K562 (cell line): ENCODE measurements around the gene ZNHIT3. TPM values are rescaled to one million over a fixed set of nuclear protein-coding genes. Genes with fewer than 3 reads are reported as not detected.
A peak's percentile ranks its signal among the peaks of the same experiment; 100 is the strongest.

Experiments
- ATAC-seq: fragments of 200-7000 bp; cut with Tn5 transposase; 3 replicates; pipeline ENCODE4 v1.9.1; 2020; ENCODE audit warnings: moderate library complexity
- BruUV-seq: library from RNA; stranded (reverse); fragments of 400-500 nt; replicated peaks from 2 replicates; lab custom pipeline; 2021; lab: Mats Ljungman, UMichigan
- CTCF ChIA-PET: fragments of 300-600 bp; formaldehyde crosslinking; extraction: SDS; loops from one replicate; lab custom pipeline; 2021; ENCODE audit warnings: low intra/inter-chr PET ratio; lab: Yijun Ruan, JAX
- POLR2A ChIA-PET: fragments of 300-600, 350-650 bp; sonication (Branson Sonifier 250); formaldehyde crosslinking; extraction: SDS; loops from one replicate; lab custom pipeline; 2021; ENCODE audit warnings: antibody characterized with exemption, inconsistent platforms; lab: Yijun Ruan, JAX
- DNase-seq, 4 experiments: peaks; one replicate each; pipeline versions ENCODE4 v3.0.0 to v3.0.0-alpha.2; 2011 to 2018; ENCODE audit warnings: low spot score in 3 of 4, mixed read lengths in 3 of 4; ENCODE audit errors: extremely low read depth in 1 of 4
- FAIRE-seq: peaks from 2 replicates; lab custom pipeline; 2011; peaks lifted over from hg19 to GRCh38; lab: Jason Lieb, UNC
- H2AFZ ChIP-seq: 2 replicates; pipeline ENCODE4 v1.6.0; 2011; ENCODE audit warnings: low read depth, low read length, control low read depth, inconsistent platforms
- H3K27ac ChIP-seq: fragments of 200-600 bp; 3 replicates; pipeline ENCODE4 v1.8.0; 2011; ENCODE audit warnings: low read depth, mild to moderate bottlenecking, control low read depth, inconsistent platforms, low read length, moderate library complexity, mixed read lengths; ENCODE audit errors: extremely low read depth
- H3K27me3 ChIP-seq, 2 experiments: fragments of 300-600 bp in 1 of 2; 2 replicates in 1 of 2; 3 replicates in 1 of 2; pipeline versions ENCODE4 v1.6.0 to v1.8.0; 2011; ENCODE audit warnings: inconsistent platforms in 2 of 2, low read length in 2 of 2, mild to moderate bottlenecking in 1 of 2, mixed read lengths in 1 of 2, moderate library complexity in 1 of 2; ENCODE audit not compliant: control insufficient read depth in 2 of 2, insufficient read depth in 2 of 2
- H3K36me3 ChIP-seq: fragments of 300-600 bp; 3 replicates; pipeline ENCODE4 v1.8.0; 2011; ENCODE audit warnings: mild to moderate bottlenecking, low read length, inconsistent platforms; ENCODE audit not compliant: control insufficient read depth, insufficient read depth
- H3K4me1 ChIP-seq, 2 experiments: fragments of 200-600 bp in 1 of 2; replicated peaks in 1 of 2; 2 replicates in 1 of 2; 3 replicates in 1 of 2; pipeline versions ENCODE4 v1.5.1 to v1.8.0; 2011; ENCODE audit warnings: inconsistent platforms in 2 of 2, low read length in 2 of 2, mild to moderate bottlenecking in 1 of 2, mixed read lengths in 1 of 2, moderate library complexity in 1 of 2; ENCODE audit not compliant: control insufficient read depth in 2 of 2, insufficient read depth in 2 of 2
- H3K4me2 ChIP-seq: 2 replicates; pipeline ENCODE4 v1.6.1; 2011; ENCODE audit warnings: low read length, control low read depth, inconsistent platforms, mixed read lengths; ENCODE audit not compliant: insufficient read depth
- H3K4me3 ChIP-seq: fragments of 200-600 bp; sonication (generic), shearing (Covaris generic); 2 replicates; pipeline ENCODE4 v1.5.1; 2016; ENCODE audit warnings: control low read depth, inconsistent platforms
- H3K79me2 ChIP-seq: fragments of 200-600 bp; 3 replicates; pipeline ENCODE4 v1.8.0; 2011; ENCODE audit warnings: low read length, inconsistent platforms; ENCODE audit not compliant: control insufficient read depth, insufficient read depth
- H3K9ac ChIP-seq, 2 experiments: 2 replicates each; pipeline versions ENCODE4 v1.6.0 to v1.6.1; 2011; ENCODE audit warnings: low read depth in 2 of 2, low read length in 2 of 2, control low read depth in 1 of 2, inconsistent platforms in 1 of 2, mild to moderate bottlenecking in 1 of 2, mixed read lengths in 1 of 2; ENCODE audit not compliant: insufficient read depth in 1 of 2
- H3K9me1 ChIP-seq: one replicate; pipeline ENCODE4 v1.6.0; 2011; ENCODE audit warnings: inconsistent platforms, mild to moderate bottlenecking, low read length, moderate library complexity; ENCODE audit not compliant: control insufficient read depth, insufficient read depth
- H3K9me3 ChIP-seq: replicated peaks from 2 replicates; pipeline ENCODE4 v1.5.1; 2011; ENCODE audit warnings: low read depth, low read length, inconsistent platforms; ENCODE audit not compliant: control insufficient read depth, insufficient read depth
- H4K20me1 ChIP-seq: replicated peaks from 2 replicates; pipeline ENCODE4 v1.6.1; 2011; ENCODE audit warnings: low read length, inconsistent platforms, mixed read lengths; ENCODE audit not compliant: control insufficient read depth, insufficient read depth
- ARID1B ChIP-seq: fragments of 450-650 bp; IDR thresholded peaks from 2 replicates; pipeline ENCODE4 v1.6.1; 2016; ENCODE audit warnings: antibody characterized with exemption, mild to moderate bottlenecking, inconsistent platforms
- CBFA2T2 ChIP-seq: fragments of 450-650 bp; conservative IDR thresholded peaks from 2 replicates; pipeline ENCODE4 v1.6.1; 2017; ENCODE audit warnings: mild to moderate bottlenecking
- CBFA2T3 ChIP-seq: fragments of 450-650 bp; IDR thresholded peaks from 2 replicates; pipeline ENCODE4 v1.6.1; 2017
- DPF2 ChIP-seq: fragments of 450-650 bp; IDR thresholded peaks from 2 replicates; pipeline ENCODE4 v1.6.1; 2016
- EWSR1 ChIP-seq: fragments of 450-650 bp; IDR thresholded peaks from 2 replicates; pipeline ENCODE4 v1.6.1; 2018; ENCODE audit warnings: borderline replicate concordance, mild to moderate bottlenecking, low read depth, moderate library complexity; ENCODE audit not compliant: partially characterized antibody
- FOXK2 ChIP-seq, 2 experiments: fragments of 450-650 bp; IDR thresholded peaks in 1 of 2; conservative IDR thresholded peaks in 1 of 2; 2 replicates each; pipeline ENCODE4 v1.6.1; 2016; ENCODE audit warnings: low read depth in 2 of 2, mild to moderate bottlenecking in 1 of 2
- KLF6 ChIP-seq: fragments of 250-450 bp; sonication (Bioruptor Pico); IDR thresholded peaks from 2 replicates; pipeline ENCODE4 v1.4.0; 2020; ENCODE audit warnings: mild to moderate bottlenecking, moderate library complexity, borderline replicate concordance
- LEF1 ChIP-seq: fragments of 450-650 bp; IDR thresholded peaks from 2 replicates; pipeline ENCODE4 v1.6.1; 2016; ENCODE audit warnings: mild to moderate bottlenecking
- MYC ChIP-seq, 2 experiments: fragments of 250-450 bp in 1 of 2; sonication (Bioruptor Pico) in 1 of 2; IDR thresholded peaks; 2 replicates each; pipeline versions ENCODE4 v1.5.1 to v1.6.1; 2012 to 2021; ENCODE audit warnings: low read depth in 2 of 2, borderline replicate concordance in 1 of 2, improper control_type of control experiment in 1 of 2, low read length in 1 of 2, mild to moderate bottlenecking in 1 of 2, moderate library complexity in 1 of 2
- NCOA6 ChIP-seq: fragments of 450-650 bp; IDR thresholded peaks from 2 replicates; pipeline ENCODE4 v1.6.1; 2017; ENCODE audit warnings: mild to moderate bottlenecking
- NCOR1 ChIP-seq: fragments of 450-650 bp; IDR thresholded peaks from 2 replicates; pipeline ENCODE4 v1.6.1; 2016; ENCODE audit warnings: mild to moderate bottlenecking, moderate library complexity
- RBM22 ChIP-seq: fragments of 200-400 bp; formaldehyde crosslinking; IDR thresholded peaks from 2 replicates; pipeline ENCODE4 v1.6.1; 2018; ENCODE audit warnings: low read length, low read depth; ENCODE audit not compliant: poor library complexity, severe bottlenecking
- TAL1 ChIP-seq: fragments of 450-650 bp; IDR thresholded peaks from 2 replicates; pipeline ENCODE4 v1.6.1; 2016; ENCODE audit warnings: mild to moderate bottlenecking
- TCF3 ChIP-seq: sonication (generic); formaldehyde crosslinking; IDR thresholded peaks from 2 replicates; pipeline ENCODE4 v1.4.0; 2020; ENCODE audit warnings: mild to moderate bottlenecking, missing genetic modification reagents
- TEAD4 ChIP-seq, 2 experiments: sonication (generic) in 1 of 2; formaldehyde crosslinking in 1 of 2; IDR thresholded peaks; 2 replicates each; pipeline versions ENCODE4 v1.6.1 to v1.8.0; 2012 to 2022; ENCODE audit warnings: borderline replicate concordance in 1 of 2, inconsistent platforms in 1 of 2, low read length in 1 of 2, mild to moderate bottlenecking in 1 of 2, missing genetic modification reagents in 1 of 2
- TRIM24 ChIP-seq, 2 experiments: fragments of 450-650 bp; IDR thresholded peaks; 2 replicates each; pipeline ENCODE4 v1.6.1; 2016
- ZBTB11 ChIP-seq, 3 experiments: fragments of 200-800 bp in 1 of 3; fragments of 250-450 bp in 1 of 3; fragments of 450-650 bp in 1 of 3; sonication (Bioruptor Pico) in 1 of 3; sonication (Bioruptor generic) in 1 of 3; formaldehyde crosslinking in 1 of 3; IDR thresholded peaks; 2 replicates each; pipeline versions ENCODE4 v1.6.1 to v1.8.0; 2016 to 2022; ENCODE audit warnings: mild to moderate bottlenecking in 2 of 3, missing genetic modification characterization in 2 of 3, missing compliant biosample characterization in 1 of 3, moderate library complexity in 1 of 3
- ZBTB26 ChIP-seq: fragments of 450-650 bp; formaldehyde crosslinking; IDR thresholded peaks from 2 replicates; pipeline ENCODE4 v1.4.0; 2022; ENCODE audit warnings: missing genetic modification characterization
- WGBS: fragments of 100-300 bp; shearing (Covaris generic); methylation state at CpG from one replicate; pipeline ENCODE4 v1.1.6; 2016; ENCODE audit warnings: low coverage, mixed read lengths; ENCODE audit not compliant: insufficient coverage; ENCODE audit errors: missing lambda C conversion rate; 5-methylcytosine and 5-hydroxymethylcytosine counted together
- in situ Hi-C: fragments of 300-500 bp; cut with MboI; formaldehyde crosslinking; loops from 4 replicates; pipeline ENCODE4 v1.15.0; 2018; ENCODE audit warnings: inconsistent platforms, mixed read lengths
- intact Hi-C: fragments of 100-400 bp; cut with micrococcal nuclease; formaldehyde crosslinking; loops from 2 replicates; pipeline ENCODE4 v1.14.2; 2022
- polyA plus RNA-seq, 8 experiments: library from polyadenylated mRNA; depleted of rRNA in 4 of 8; stranded (reverse) in 5 of 8; unstranded in 3 of 8; fragments of >200 nt; fragmentation: Nextera tagmentation in 2 of 8; fragmentation: Illumina TruSeq in 1 of 8; extraction: Ambion mirVana in 2 of 8; extraction: Trizol in 1 of 8; gene quantifications; 2 replicates each; pipeline versions ENCODE4 v1.2.1 to v1.2.3, GENCODE V29; 2011 to 2014; ENCODE audit warnings: inconsistent platforms in 1 of 8, missing spikeins in 1 of 8
- total RNA-seq, 7 experiments: library from RNA; depleted of rRNA in 6 of 7; stranded (reverse); fragments of >200 nt in 6 of 7; fragmentation: Illumina TruSeq in 2 of 7; extraction: Trizol in 2 of 7; gene quantifications; 2 replicates each; pipeline versions ENCODE4 v1.2.1 to v1.2.3, GENCODE V29; 2011 to 2021; ENCODE audit warnings: low replicate concordance in 1 of 7

The ZNHIT3 gene
- total and polyA plus RNA-seq, 9 of the 15 experiments (the other 6 are each of a cell fraction or from before 2014, with no cell fraction given), result 45.0 to 300 (median 88.4) TPM

- no TSS peak for BruUV-seq
- H3K79me2 ChIP-seq, result peaks cover 64% of the 10 kb centered on the region
- TF ChIP-seq NCOR1, result peak; percentile 44; the same call in 1 of the 2 replicates
- TF ChIP-seq ZBTB11 (CRISPR knock-in tag; IDR thresholded peaks at IDR 0.05), result peak in 1 of 3 experiments; percentile 47; a peak in 2 of 6 replicates
- peak; percentile 45 for TF ChIP-seq TEAD4 (IDR thresholded peaks at IDR 0.05; ENCODE audit: low read length)
- no peak for TF ChIP-seq TEAD4 (CRISPR knock-in tag; IDR thresholded peaks at IDR 0.05; ENCODE audit: borderline replicate concordance)
- TF ChIP-seq CBFA2T2, result peak; percentile 66
- TF ChIP-seq LEF1, result no peak
- peak; percentile 31; the same call in 1 of the 2 replicates for TF ChIP-seq DPF2
- TF ChIP-seq EWSR1, result no peak
- TF ChIP-seq RBM22, result no peak
- no peak for TF ChIP-seq MYC (IDR thresholded peaks at IDR 0.05; ENCODE audit: low read depth, low read length)
- TF ChIP-seq MYC (CRISPR knock-in tag; IDR thresholded peaks at IDR 0.05; ENCODE audit: borderline replicate concordance, low read depth), result no peak
- peak; percentile 29 for TF ChIP-seq ARID1B
- TF ChIP-seq TCF3 (CRISPR knock-in tag), result peak; percentile 43; the same call in 1 of the 2 replicates
- TF ChIP-seq ZBTB26 (CRISPR knock-in tag), result no peak
- TF ChIP-seq KLF6 (CRISPR knock-in tag), result no peak
- TF ChIP-seq FOXK2 (conservative IDR thresholded peaks at IDR 0.05 in 1 of 2, IDR thresholded peaks at IDR 0.05 in 1 of 2; ENCODE audit: low read depth in 2 of 2), result no peak
- TF ChIP-seq TAL1, result peak; percentile 43; the same call in 1 of the 2 replicates
- TF ChIP-seq NCOA6, result no peak
- TF ChIP-seq CBFA2T3, result peak; percentile 82
- TF ChIP-seq TRIM24 (IDR thresholded peaks at IDR 0.05), result no peak
These were observed 54.2 kb downstream of the ZNHIT3 start for GRCh38 chr17:36540696-36541095.

More at GRCh38 chr17:36540696-36541095, 54.2 kb downstream of the ZNHIT3 start:
- Histone ChIP-seq H3K4me2 (no peak overlapping the region), H2AFZ (no peak overlapping the region), H3K9me1 (no peaks in the 10 kb centered on the region), H4K20me1 (no peaks in the 10 kb centered on the region), H3K4me1 (peaks cover 5 to 25% of the 10 kb centered on the region in 2 experiments; a peak in 4 of 5 replicates), H3K36me3 (peaks cover 37% of the 10 kb centered on the region), H3K9me3 (no peaks in the 10 kb centered on the region), H3K27ac (no peak overlapping the region; the same call in 2 of the 3 replicates), H3K27me3 (no peaks in the 10 kb centered on the region), H3K9ac (no peak overlapping the region), H3K4me3 (no peak overlapping the region)
- in situ Hi-C loops (no loop called here), intact Hi-C loops (loop anchor here (10.0 kb wide), 1 partner anchor 184 kb away; no protein-coding TSS in a partner anchor)
- CTCF ChIA-PET, result no interaction called here
- FAIRE-seq (no peak), ATAC-seq (no peak), DNase-seq (peak in 1 of 4 experiments; percentile 26)
- POLR2A ChIA-PET, result interaction anchor here (0.7 kb wide), 1 partner anchor 36 kb away, joined by 5 read pairs; no protein-coding TSS in a partner anchor
- WGBS, result 62% methylated on average over 3 of the region's 3 CpGs
